HCT116 (cell line): Measurements from ENCODE around the gene POLG. TPM values are rescaled to one million over a fixed set of nuclear protein-coding genes. Genes with fewer than 3 reads are reported as not detected.

Source experiments
- ATAC-seq: fragments of 200-7000 bp; cut with Tn5 transposase; 2 replicates; pipeline ENCODE4 v1.9.1; 2020; ENCODE audit warnings: mild to moderate bottlenecking, moderate library complexity
- BruUV-seq: library from RNA; stranded (reverse); fragments of 400-500 nt; replicated peaks from 2 replicates; lab custom pipeline; 2021; lab: Mats Ljungman, UMichigan
- CTCF ChIA-PET: fragments of 300-600 bp; sonication (Branson Sonifier 250); formaldehyde crosslinking; loops from one replicate; lab custom pipeline; 2021; ENCODE audit warnings: antibody characterized with exemption; lab: Charles Lee
- POLR2A ChIA-PET: fragments of 300-600, 350-600 bp; sonication (Branson Sonifier 250); formaldehyde crosslinking; loops from one replicate; lab custom pipeline; 2021; ENCODE audit warnings: antibody characterized with exemption; lab: Charles Lee
- RAD21 ChIA-PET, 2 experiments: fragments of 300-600 bp; sonication (Branson Sonifier 250); formaldehyde crosslinking; loops; one replicate each; lab custom pipeline; 2023; ENCODE audit warnings: low total read pairs in 2 of 2; ENCODE audit not compliant: uncharacterized antibody in 2 of 2, unreplicated experiment in 2 of 2, low non-redundant PET in 1 of 2; lab: Charles Lee
- DNase-seq: peaks from one replicate; pipeline ENCODE4 v3.0.0-alpha.2; 2010; ENCODE audit warnings: low read depth, low spot score
- H2AFZ ChIP-seq: fragments of 200-600 bp; shearing (Covaris generic), sonication (generic); 2 replicates; pipeline ENCODE4 v1.6.1; 2017; ENCODE audit warnings: low read depth, mixed run types, mixed read lengths, antibody characterized with exemption, low read length; ENCODE audit not compliant: poor library complexity, severe bottlenecking
- H3K27ac ChIP-seq: 2 replicates; pipeline ENCODE4 v1.5.1; 2012; ENCODE audit warnings: low read depth, low read length
- H3K27me3 ChIP-seq: fragments of 200-600 bp; sonication (generic); 2 replicates; pipeline ENCODE4 v1.6.1; 2016; ENCODE audit warnings: mixed run types, low read length, mixed read lengths; ENCODE audit not compliant: insufficient read depth
- H3K36me3 ChIP-seq, 2 experiments: fragments of 200-500 bp in 1 of 2; fragments of 200-600 bp in 1 of 2; sonication (Bioruptor generic) in 1 of 2; sonication (generic) in 1 of 2; 2 replicates each; pipeline versions ENCODE4 v1.5.1 to v1.6.1; 2014 to 2016; ENCODE audit warnings: low read length in 2 of 2, inconsistent platforms in 1 of 2, mixed read lengths in 1 of 2, mixed run types in 1 of 2; ENCODE audit not compliant: insufficient read depth in 2 of 2, control insufficient read depth in 1 of 2
- H3K4me1 ChIP-seq, 2 experiments: fragments of 200-600 bp in 1 of 2; sonication (generic) in 1 of 2; 2 replicates each; pipeline versions ENCODE4 v1.5.1 to v1.6.1; 2012 to 2017; ENCODE audit warnings: low read length in 2 of 2, inconsistent platforms in 1 of 2, mild to moderate bottlenecking in 1 of 2, mixed read lengths in 1 of 2, mixed run types in 1 of 2, moderate library complexity in 1 of 2; ENCODE audit not compliant: insufficient read depth in 2 of 2, control insufficient read depth in 1 of 2
- H3K4me2 ChIP-seq: fragments of 200-600 bp; sonication (generic); 2 replicates; pipeline ENCODE4 v1.6.1; 2017; ENCODE audit warnings: mixed run types, low read length, mixed read lengths
- H3K4me3 ChIP-seq, 2 experiments: fragments of 200-600 bp in 1 of 2; sonication (generic) in 1 of 2; replicated peaks in 1 of 2; 2 replicates each; pipeline ENCODE4 v1.5.1; 2011 to 2016; ENCODE audit warnings: low read length in 2 of 2, control low read depth in 1 of 2, low read depth in 1 of 2, mild to moderate bottlenecking in 1 of 2, mixed read lengths in 1 of 2, mixed run types in 1 of 2
- H3K79me2 ChIP-seq: fragments of 200-600 bp; sonication (generic); 2 replicates; pipeline ENCODE4 v1.6.1; 2017; ENCODE audit warnings: mild to moderate bottlenecking, mixed run types, low read length, moderate library complexity, mixed read lengths; ENCODE audit not compliant: insufficient read depth
- H3K9ac ChIP-seq: fragments of 200-600 bp; sonication (generic); 2 replicates; pipeline ENCODE4 v1.6.1; 2016; ENCODE audit warnings: low read length, mixed read lengths
- H3K9me2 ChIP-seq: fragments of 200-600 bp; sonication (generic), shearing (Covaris generic); 2 replicates; pipeline ENCODE4 v1.6.1; 2017; ENCODE audit warnings: mixed run types, mild to moderate bottlenecking, moderate library complexity; ENCODE audit not compliant: insufficient read depth
- H3K9me3 ChIP-seq, 2 experiments: fragments of 200-500 bp in 1 of 2; fragments of 200-600 bp in 1 of 2; sonication (Bioruptor generic) in 1 of 2; sonication (generic) in 1 of 2; 2 replicates each; pipeline ENCODE4 v1.6.1; 2014 to 2017; ENCODE audit warnings: low read length in 2 of 2, mixed read lengths in 2 of 2, inconsistent platforms in 1 of 2, low read depth in 1 of 2, mild to moderate bottlenecking in 1 of 2, mixed run types in 1 of 2, moderate library complexity in 1 of 2; ENCODE audit not compliant: control insufficient read depth in 1 of 2, insufficient read depth in 1 of 2
- H4K20me1 ChIP-seq: fragments of 200-600 bp; sonication (generic), shearing (Covaris generic); 2 replicates; pipeline ENCODE4 v1.6.1; 2017; ENCODE audit warnings: mixed run types, mild to moderate bottlenecking, moderate library complexity; ENCODE audit not compliant: insufficient read depth
- CBX3 ChIP-seq: IDR thresholded peaks from 2 replicates; pipeline ENCODE4 v1.6.1; 2012; ENCODE audit warnings: low read depth
- CEBPB ChIP-seq: IDR thresholded peaks from 2 replicates; pipeline ENCODE4 v1.6.1; 2012; ENCODE audit warnings: low read depth
- CTCF ChIP-seq, 3 experiments: fragments of 200-600 bp in 1 of 3; sonication (generic) in 1 of 3; IDR thresholded peaks in 2 of 3; conservative IDR thresholded peaks in 1 of 3; 2 replicates each; pipeline ENCODE4 v1.5.1; 2012 to 2017; ENCODE audit warnings: low read depth in 2 of 3, low read length in 2 of 3, antibody characterized with exemption in 1 of 3, borderline replicate concordance in 1 of 3, control low read depth in 1 of 3, mild to moderate bottlenecking in 1 of 3, mixed read lengths in 1 of 3, mixed run types in 1 of 3, moderate library complexity in 1 of 3; ENCODE audit not compliant: insufficient read depth in 1 of 3
- EGR1 ChIP-seq: IDR thresholded peaks from 2 replicates; pipeline ENCODE4 v1.6.1; 2012; ENCODE audit warnings: low read depth
- ELF1 ChIP-seq: IDR thresholded peaks from 2 replicates; pipeline ENCODE4 v1.6.1; 2012; ENCODE audit warnings: low read depth, borderline replicate concordance
- FOSL1 ChIP-seq: IDR thresholded peaks from 2 replicates; pipeline ENCODE4 v1.6.1; 2012; ENCODE audit warnings: low read depth
- MAX ChIP-seq: IDR thresholded peaks from 2 replicates; pipeline ENCODE4 v1.6.1; 2012
- POLR2A ChIP-seq: IDR thresholded peaks from 2 replicates; pipeline ENCODE4 v1.7.0; 2011; ENCODE audit warnings: borderline replicate concordance; ENCODE audit not compliant: insufficient read depth, insufficient read length; ENCODE audit errors: extremely low read depth
- POLR2AphosphoS5 ChIP-seq: IDR thresholded peaks from 2 replicates; pipeline ENCODE4 v1.6.1; 2011; ENCODE audit warnings: mild to moderate bottlenecking, low read depth, low read length, moderate library complexity
- RAD21 ChIP-seq: IDR thresholded peaks from 2 replicates; pipeline ENCODE4 v1.6.1; 2012; ENCODE audit warnings: low read depth, mild to moderate bottlenecking
- SRF ChIP-seq: IDR thresholded peaks from 2 replicates; pipeline ENCODE4 v1.6.1; 2012; ENCODE audit warnings: low read depth
- TCF7L2 ChIP-seq: IDR thresholded peaks from 2 replicates; pipeline ENCODE4 v1.7.0; 2011; ENCODE audit warnings: borderline replicate concordance, inconsistent platforms; ENCODE audit not compliant: insufficient read depth, insufficient read length; ENCODE audit errors: extremely low read depth
- YY1 ChIP-seq: IDR thresholded peaks from 2 replicates; pipeline ENCODE4 v1.6.1; 2011; ENCODE audit warnings: low read length, low read depth, moderate library complexity, mild to moderate bottlenecking; ENCODE audit not compliant: insufficient replicate concordance; ENCODE audit errors: extremely low read depth
- ZBTB33 ChIP-seq: IDR thresholded peaks from 2 replicates; pipeline ENCODE4 v1.6.1; 2011; ENCODE audit warnings: mild to moderate bottlenecking, low read length, moderate library complexity; ENCODE audit not compliant: insufficient replicate concordance; ENCODE audit errors: extremely low read depth
- ZFX ChIP-seq: fragments of 450-650 bp; IDR thresholded peaks from 2 replicates; pipeline ENCODE4 v1.6.1; 2017
- ZNF274 ChIP-seq: fragments of 200-500 bp; sonication (Bioruptor generic); IDR thresholded peaks from 2 replicates; pipeline ENCODE4 v1.6.1; 2014; ENCODE audit warnings: mild to moderate bottlenecking, low read depth, low read length, inconsistent platforms
- intact Hi-C: fragments of 100-400 bp; cut with micrococcal nuclease; formaldehyde crosslinking; loops from 2 replicates; pipeline ENCODE4 v1.10.0; 2022
- total RNA-seq: library from RNA; stranded (reverse); gene quantifications from one replicate; pipeline ENCODE4 v1.2.1, GENCODE V29; 2021; ENCODE audit not compliant: unreplicated experiment
- TF ChIP-seq, protein P1 (sequence below): IDR thresholded peaks from 2 replicates; pipeline ENCODE4 v1.6.1; 2012

Gene POLG
- total RNA-seq, 1 experiment from 2014 or later: 72.7 TPM

DNA sequence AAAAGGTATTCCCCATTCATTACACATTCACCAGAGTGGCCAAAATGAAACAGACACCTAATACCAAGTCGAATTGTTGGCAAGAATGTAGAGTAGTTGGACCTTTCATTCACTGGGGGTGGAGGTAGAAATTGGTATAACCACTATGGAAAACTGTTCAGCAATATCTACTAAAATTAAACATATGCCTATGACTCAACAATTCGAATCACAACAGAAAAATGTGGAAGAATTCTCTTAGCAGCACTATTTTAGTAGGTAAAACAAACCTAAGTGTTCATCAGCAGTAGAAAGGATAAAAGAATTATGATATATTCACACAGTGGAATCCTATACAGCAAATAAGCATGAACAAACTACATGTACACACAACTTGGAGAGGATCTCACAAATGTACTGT, 30.6 kb downstream of the POLG start:
- Histone ChIP-seq H3K4me2 (no peak overlapping the region), H3K27ac (no peak overlapping the region), H3K79me2 (no peaks in the 10 kb centered on the region), H4K20me1 (no peaks in the 10 kb centered on the region), H3K4me1 (no peaks in the 10 kb centered on the region), H3K9ac (no peak overlapping the region), H3K9me2 (no peaks in the 10 kb centered on the region), H3K27me3 (no peaks in the 10 kb centered on the region), H3K36me3 (peaks cover 44 to 65% of the 10 kb centered on the region in 2 experiments), H3K4me3 (no peak overlapping the region), H2AFZ (no peak overlapping the region), H3K9me3 (no peaks in the 10 kb centered on the region)
- no TSS peak for BruUV-seq
- ChIA-PET CTCF (no interaction called here), RAD21 (no interaction called here), POLR2A (no interaction called here)
- intact Hi-C loops: no loop called here
- no peak for ATAC-seq
- DNase-seq: no peak
- TF ChIP-seq POLR2AphosphoS5 (no peak), EGR1 (no peak), CEBPB (no peak), ZNF274 (no peak), MAX (no peak), YY1 (no peak), POLR2A (no peak), ELF1 (no peak), CBX3 (no peak), TCF7L2 (no peak), CTCF (IDR thresholded peaks at IDR 0.05 in 2 of 3, conservative IDR thresholded peaks at IDR 0.05 in 1 of 3; ENCODE audit: borderline replicate concordance in 1 of 3, insufficient read depth in 1 of 3, low read depth in 2 of 3, low read length in 2 of 3) (no peak), RAD21 (no peak), SRF (no peak), ZFX (no peak), FOSL1 (no peak), ZBTB33 (no peak)
- TF ChIP-seq, protein P1, sequence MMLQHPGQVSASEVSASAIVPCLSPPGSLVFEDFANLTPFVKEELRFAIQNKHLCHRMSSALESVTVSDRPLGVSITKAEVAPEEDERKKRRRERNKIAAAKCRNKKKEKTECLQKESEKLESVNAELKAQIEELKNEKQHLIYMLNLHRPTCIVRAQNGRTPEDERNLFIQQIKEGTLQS: no peak
